ENCODE data around the gene WEE2. TPM values are rescaled to one million over a fixed set of nuclear protein-coding genes. Genes with fewer than 3 reads are reported as not detected.

Gene WEE2
- total and polyA plus RNA-seq, 8 donors = 0.23 to 0.64 (median 0.44) TPM; not detected in 2

- no peak overlapping the region for H3K4me3 ChIP-seq
- H3K4me1 ChIP-seq = no peaks in the 10 kb centered on the region
- intact Hi-C loops (cut with DNase I) = no loop called here
- no peak for DNase-seq
- no peaks in the 10 kb centered on the region for H3K27me3 ChIP-seq
- H3K9me3 ChIP-seq = no peaks in the 10 kb centered on the region
- TF ChIP-seq CTCF (IDR thresholded peaks at IDR 0.05) = no peak
- no peaks in the 10 kb centered on the region for H3K36me3 ChIP-seq
- no peak for ATAC-seq
- no peak overlapping the region for H3K27ac ChIP-seq
Measured at GRCh38 chr7:141713890-141714289, 5.7 kb downstream of the WEE2 start.

GRCh38 chr7:141714571-141714970, 6.4 kb downstream of the WEE2 start:
- Histone ChIP-seq H3K4me1 (no peaks in the 10 kb centered on the region), H3K4me3 (no peak overlapping the region), H3K36me3 (no peaks in the 10 kb centered on the region), H3K27ac (no peak overlapping the region), H3K9me3 (no peaks in the 10 kb centered on the region), H3K27me3 (no peaks in the 10 kb centered on the region)
- DNase-seq (no peak), ATAC-seq (no peak)
- intact Hi-C loops (cut with DNase I) = no loop called here
- no peak for TF ChIP-seq CTCF (IDR thresholded peaks at IDR 0.05)

GRCh38 chr7:141715018-141715417, 6.9 kb downstream of the WEE2 start:
- no peaks in the 10 kb centered on the region for H3K4me1 ChIP-seq
- no peaks in the 10 kb centered on the region for H3K9me3 ChIP-seq
- H3K36me3 ChIP-seq = no peaks in the 10 kb centered on the region
- no peak overlapping the region for H3K4me3 ChIP-seq
- TF ChIP-seq CTCF (IDR thresholded peaks at IDR 0.05) = no peak
- no peak overlapping the region for H3K27ac ChIP-seq
- H3K27me3 ChIP-seq = no peaks in the 10 kb centered on the region
- DNase-seq (no peak), ATAC-seq (no peak)
- intact Hi-C loops (cut with DNase I) = no loop called here

- DNase-seq = no peak
- Histone ChIP-seq H3K27ac (no peak overlapping the region), H3K36me3 (no peaks in the 10 kb centered on the region), H3K9me3 (no peaks in the 10 kb centered on the region), H3K27me3 (no peaks in the 10 kb centered on the region), H3K4me3 (no peak overlapping the region), H3K4me1 (no peaks in the 10 kb centered on the region)
- no peak for ATAC-seq
- intact Hi-C loops (cut with DNase I) = no loop called here
- no peak for TF ChIP-seq CTCF (IDR thresholded peaks at IDR 0.05)
Measured at GRCh38 chr7:141715794-141716689, 7.9 kb downstream of the WEE2 start.

GRCh38 chr7:141717450-141717849, 9.3 kb downstream of the WEE2 start:
- DNase-seq (no peak), ATAC-seq (no peak)
- H3K4me1 ChIP-seq = no peaks in the 10 kb centered on the region
- H3K27ac ChIP-seq = no peak overlapping the region
- H3K36me3 ChIP-seq = no peaks in the 10 kb centered on the region
- no peak for TF ChIP-seq CTCF (IDR thresholded peaks at IDR 0.05)
- no peaks in the 10 kb centered on the region for H3K9me3 ChIP-seq
- no peak overlapping the region for H3K4me3 ChIP-seq
- intact Hi-C loops (cut with DNase I) = no loop called here
- no peaks in the 10 kb centered on the region for H3K27me3 ChIP-seq

Data from left lung (tissue), 10 donors.